NOMO-1 treated with DMSO at 0.1 percent for 48 hours (cell line): ENCODE measurements around the gene NOB1.
"Not testable (repeated sequence)": the region's sequence is repeated elsewhere in the genome, so short reads cannot be mapped to it uniquely, and the experiment has no call there.

Experiments
- DNase-seq: peaks from one replicate; lab custom pipeline; 2025; ENCODE audit not compliant: unreplicated experiment; lab: John Stamatoyannopoulos, UW

Gene NOB1

DNA sequence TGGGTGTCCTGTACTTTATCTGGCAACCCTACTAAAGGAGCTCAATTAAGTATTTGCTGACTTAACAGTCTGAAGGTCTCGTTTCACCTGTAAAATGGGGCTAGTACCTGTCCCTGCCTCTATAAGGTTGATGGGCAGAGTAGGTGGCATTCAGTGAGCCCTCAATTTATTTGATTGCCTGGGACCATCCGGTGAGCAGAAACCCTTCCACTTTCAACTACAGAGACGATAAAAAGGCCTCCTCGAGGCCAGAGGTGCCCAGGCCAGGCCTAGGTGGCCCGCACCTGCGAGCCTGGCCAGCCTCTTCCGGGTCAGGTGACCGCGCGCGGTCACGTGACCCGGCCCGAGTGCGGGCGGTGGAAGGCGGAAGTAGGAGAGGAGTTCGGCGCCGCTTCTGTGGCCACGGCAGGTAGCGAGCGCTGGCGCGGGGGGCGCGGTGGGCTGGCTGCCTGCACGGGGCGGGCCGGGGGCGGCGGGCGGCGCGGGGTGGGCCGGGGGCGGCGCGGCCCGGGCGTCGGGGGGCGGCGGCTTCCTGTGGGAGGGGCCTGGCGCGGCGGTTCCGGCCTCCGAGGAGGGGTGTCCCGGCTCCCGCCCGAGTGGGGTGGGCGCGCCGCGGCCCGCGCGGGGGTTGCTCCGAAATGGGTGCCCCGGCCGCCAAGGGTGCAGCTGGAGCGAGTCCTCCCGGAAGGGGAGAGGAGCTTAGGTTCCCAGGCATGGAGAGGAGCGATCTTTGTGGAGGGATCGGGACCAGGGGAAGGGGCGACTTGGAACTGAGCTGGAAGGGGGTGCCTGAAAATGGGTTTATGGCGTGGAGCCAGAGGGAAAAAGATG lies 7.5 kb upstream of the NOB1 start, which contains the start of gene WWP2:
Gene WWP2 (plus strand): TSS at position 350 of the 831 bp plus-strand sequence. CDS start 24,679 bp downstream, outside the sequence.
- peak; percentile 71 for DNase-seq

DNA sequence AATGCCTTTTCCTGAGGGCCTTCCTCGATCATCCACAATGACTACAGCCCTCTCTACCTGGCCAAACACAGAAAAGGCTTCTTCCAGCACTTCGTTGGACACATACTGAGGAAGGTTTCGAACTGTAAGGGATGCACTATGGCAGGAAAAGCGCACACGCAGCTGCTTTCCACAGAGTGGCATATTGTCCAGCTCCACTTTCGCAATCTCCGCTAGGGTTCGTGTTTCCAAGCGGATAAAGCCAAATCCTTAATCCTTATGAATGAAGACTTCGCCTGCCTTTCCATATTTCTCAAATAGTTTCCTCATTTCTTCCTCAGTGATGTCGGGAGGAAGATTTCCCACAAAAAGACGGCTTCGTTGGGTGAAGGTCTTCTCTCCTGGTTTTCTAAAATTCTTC lies 2.6 kb upstream of the NOB1 start:
- not testable (repeated sequence) for DNase-seq

DNA sequence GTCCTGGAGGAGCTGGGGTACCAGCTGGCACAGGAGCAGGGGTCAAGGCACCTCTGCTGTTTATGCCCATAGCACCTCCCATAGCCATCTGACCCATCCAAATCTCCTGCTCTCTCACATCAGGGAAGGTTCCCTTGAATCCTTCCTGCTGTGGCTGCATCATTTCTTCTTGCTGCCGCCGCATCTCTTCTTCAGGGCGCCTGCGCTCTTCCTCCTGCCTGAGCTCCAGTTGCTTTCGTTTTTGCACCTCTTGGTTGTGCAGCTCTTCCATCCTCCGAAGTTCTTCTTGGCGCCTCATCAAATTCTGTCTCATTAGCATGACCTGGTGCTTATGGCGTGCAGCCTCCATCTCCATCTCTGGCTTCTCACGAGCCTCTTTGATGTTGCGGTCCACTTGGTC lies 2.0 kb upstream of the NOB1 start:
- no peak for DNase-seq

DNA sequence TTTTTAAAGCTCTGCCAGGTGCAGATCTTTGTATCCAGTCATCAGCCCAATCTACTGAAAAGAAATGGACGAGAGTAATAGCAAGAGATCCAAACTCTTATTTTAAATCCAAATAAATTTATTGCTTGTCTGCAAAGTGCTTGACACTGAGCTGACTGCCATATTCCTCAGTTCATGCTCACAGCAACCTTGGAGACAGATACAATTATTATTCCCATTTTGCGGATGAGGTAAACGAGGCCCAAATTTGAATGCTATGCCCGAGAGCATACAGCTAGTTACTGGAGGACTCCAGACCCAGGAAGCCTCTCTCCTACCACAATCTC lies 620 bp downstream of the NOB1 start:
- DNase-seq: no peak

DNA sequence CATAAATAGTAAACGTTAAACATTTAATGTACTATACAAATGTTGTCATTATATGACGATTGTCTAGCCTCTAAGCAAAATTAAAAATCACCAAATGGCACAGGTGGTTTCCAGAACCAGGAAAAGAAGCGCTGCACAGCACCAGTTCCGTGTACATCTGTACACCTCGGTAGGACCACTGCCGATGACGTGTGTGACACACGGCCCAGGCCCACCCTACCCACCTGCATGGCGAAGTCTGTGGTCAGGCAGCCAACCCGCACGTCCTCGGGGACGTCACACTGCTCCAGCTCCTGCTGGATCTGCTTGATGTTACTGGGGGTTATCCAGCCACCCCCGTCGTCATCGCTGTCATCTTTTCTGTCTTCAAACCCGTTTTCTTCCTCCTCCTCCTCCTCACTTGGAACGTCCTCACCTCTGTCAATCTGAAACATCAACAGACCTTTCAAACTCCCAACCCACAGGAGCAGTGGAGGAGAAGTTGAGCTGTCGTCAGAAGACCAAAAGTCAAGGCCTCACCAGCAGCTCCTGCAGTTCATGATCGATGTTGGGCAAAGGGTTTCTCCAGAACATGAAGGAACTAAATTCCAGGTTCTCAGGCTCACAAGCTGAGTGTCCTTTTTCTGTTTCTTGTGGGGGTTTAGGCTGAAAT lies 5.9 kb downstream of the NOB1 start:
- DNase-seq: no peak

DNA sequence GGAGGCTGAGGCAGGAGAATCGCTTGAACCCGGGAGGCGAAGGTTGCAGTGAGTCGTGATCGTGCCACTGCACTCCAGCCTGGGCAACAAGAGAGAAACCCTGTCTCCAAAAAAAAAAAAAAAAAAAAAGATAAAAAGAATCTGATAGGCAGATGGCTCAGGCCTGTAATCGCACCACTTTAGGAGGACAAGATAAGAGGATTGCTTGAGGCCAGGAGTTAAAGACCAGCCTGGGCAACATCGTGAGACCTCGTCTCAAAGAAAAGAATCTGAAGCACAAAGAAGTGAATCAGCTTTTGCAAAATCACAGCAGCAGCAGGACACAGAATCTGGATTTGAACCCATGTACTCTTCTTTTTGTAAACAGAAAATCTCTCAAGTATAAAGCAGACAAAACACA lies 7.6 kb downstream of the NOB1 start:
- DNase-seq: no peak

DNA sequence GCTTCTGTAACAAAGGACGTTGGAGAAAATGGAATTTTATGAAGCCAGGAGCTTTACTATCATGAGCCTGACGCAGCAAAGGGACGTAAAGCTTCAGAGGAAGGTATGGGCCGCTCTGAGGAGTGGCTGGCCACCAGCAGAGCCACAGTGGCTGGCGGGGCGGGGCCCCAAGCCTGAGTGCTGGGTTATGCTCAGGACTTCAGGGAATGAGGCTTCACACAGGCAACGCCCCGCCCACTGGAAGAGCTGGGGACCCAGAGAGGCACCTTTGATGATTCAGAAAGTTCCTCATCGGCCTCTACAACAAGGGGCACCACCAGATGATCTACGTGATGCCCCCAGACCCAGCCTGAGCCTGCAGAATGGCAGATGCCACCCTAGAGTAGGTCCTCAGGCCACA lies 8.8 kb downstream of the NOB1 start:
- DNase-seq: no peak

DNA sequence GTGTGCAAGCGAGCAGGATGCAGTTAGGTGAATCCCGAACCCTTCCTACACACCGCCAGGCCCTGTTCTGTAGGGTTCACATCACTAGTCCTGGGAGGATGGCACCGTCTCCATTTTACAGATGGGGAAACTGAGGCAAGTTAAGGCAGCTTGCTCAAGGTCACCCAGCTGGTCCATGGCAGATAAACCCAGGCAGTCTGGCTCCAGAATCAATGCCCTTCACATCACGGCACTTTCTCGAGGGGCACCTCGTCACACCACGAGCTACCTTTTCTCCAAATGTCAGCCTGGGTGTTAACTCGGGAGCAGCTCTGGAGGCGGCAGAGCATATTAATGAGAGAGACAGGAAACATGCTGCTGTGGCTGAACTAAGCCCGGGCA lies 9.5 kb downstream of the NOB1 start:
- DNase-seq: no peak

DNA sequence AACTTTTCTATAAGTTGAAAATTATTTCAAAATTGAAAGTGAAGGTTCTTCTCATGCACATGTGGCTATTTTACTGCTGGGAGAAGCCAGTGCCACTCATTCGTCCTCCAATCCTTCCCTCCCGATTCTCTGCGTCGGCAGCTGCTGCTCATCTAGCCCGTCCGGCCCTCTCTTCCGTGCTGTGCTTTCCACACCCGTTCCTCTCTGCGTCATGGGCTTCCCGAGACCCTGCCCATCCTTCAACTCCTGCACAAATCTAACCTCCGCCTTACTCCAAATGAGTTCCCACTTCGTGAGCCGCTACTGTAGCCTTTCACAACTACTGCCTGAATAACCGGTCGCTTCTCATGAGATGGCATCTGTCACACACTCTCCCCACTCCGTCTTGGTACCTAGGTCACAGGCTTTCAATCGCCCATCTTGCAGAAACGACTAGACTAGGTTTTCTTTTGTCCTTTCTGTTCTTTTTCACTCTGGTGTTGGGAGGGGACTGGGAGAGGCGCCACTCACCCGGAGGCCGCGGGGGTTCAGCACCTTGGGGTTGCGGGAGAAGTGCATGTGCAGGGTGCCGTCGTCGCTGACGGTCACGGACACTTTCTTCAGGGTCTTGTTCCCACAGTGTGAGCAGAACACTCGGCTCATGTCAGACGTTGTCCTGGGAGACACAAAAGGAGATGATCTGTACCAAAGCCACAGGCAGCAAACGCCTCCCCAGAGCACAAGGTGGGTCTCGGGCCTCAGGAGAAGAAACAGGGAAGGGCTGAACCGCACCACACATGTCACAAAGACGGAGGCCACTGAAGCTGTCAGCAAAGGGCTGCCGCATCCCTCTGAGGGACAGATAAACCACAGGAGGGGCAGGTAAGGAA lies 10.1 kb downstream of the NOB1 start:
- no peak for DNase-seq

DNA sequence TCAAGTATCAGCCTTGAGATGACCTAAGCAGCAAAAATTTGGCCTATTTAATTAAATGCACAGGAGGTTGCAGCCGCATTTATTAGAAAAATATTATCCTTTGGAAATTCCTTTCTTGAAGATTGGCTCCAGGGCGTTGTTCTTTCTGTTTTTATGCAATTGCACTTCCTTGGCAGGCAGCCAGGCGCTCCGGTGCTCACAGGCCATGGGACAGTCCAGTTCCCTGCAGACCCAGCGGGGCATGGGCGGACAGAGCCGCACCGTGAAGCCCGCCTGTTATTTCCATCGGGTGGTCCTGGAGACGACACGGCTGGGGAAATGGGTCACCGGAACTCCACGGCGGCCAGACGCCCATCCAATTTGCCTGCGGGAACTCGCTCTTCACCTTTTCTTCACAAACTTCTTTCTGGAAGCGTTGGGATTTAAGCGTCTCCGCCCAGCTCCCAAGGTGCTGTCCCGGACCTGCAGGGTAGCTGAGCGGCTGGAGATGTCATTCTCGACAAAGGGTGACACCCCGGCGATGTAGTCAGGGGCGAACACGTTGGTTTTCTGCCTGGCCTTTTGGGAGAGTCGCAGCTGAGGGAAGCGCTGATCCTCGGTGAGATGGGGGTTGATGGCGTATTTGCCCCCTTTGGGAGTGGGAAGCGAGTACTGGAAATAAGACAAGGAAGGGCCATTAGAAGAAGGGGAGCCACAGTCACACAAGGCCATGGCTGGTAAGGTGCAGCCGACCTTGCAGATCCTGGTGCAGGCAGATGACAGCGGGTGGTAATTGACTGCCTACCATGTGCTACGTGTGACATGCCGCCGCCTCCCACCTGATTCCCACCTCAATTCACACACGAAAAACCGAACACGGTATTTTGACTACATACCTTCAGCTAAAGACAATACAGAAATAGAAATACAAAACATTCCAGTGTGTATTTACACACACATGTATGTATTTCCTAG lies 12.5 kb downstream of the NOB1 start:
- DNase-seq: no peak

DNA sequence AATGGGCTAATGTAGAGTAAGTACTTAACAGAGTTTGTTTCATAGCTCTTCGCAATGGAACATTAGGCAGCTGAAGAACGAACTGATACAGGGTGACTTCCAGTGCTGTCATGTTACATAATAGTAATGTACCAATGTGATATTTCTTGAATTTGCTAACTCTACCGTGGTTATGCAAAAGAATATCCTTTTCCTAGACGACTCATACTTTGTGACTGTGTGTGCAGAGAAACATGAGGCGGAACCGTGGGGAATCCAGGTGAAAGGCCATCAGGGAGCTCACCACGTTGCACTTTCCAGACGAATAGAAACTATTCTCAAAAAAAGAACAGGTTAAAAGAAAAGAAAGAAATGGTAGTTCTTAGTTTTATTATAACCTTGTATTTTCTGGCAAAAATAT lies 13.2 kb downstream of the NOB1 start:
- no peak for DNase-seq

DNA sequence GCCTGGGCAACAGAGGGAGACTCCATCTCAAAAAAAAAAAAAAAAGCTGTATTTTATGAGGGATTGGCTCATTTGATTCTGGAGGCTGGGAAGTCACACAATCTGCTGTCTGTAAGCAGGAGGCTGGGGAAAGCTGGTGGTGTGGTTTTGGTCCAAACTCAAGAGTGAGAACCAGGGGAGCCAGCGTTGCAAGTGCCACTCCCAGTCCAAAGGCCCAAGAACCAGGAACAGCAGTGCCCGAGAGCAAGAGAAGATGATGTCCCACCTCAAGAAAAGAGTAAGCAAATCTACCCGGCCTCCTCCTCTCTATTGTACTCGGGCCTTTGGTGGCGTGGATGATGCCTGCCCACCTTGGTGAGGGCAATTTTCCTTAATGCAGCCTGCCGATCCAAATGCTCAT lies 22.6 kb downstream of the NOB1 start:
- DNase-seq: no peak

DNA sequence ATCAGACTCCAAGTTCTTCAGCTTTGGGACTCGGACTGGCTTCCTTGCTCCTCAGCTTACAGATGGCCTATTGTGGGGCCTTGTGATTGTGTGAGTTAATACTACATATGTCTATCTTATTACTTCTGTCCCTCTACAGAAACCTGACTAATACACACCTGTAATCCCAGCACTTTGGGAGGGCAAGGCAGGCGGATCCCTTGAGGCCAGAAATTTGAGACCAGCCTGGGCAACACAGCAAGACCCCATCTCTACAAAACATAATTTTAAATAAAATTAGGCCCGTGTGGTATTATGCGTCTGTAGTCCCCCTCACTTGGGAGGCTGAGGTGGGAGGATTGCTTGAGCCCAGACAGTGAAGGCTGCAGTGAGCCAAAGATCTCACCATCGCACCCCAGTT lies 23.4 kb downstream of the NOB1 start:
- not testable (repeated sequence) for DNase-seq

DNA sequence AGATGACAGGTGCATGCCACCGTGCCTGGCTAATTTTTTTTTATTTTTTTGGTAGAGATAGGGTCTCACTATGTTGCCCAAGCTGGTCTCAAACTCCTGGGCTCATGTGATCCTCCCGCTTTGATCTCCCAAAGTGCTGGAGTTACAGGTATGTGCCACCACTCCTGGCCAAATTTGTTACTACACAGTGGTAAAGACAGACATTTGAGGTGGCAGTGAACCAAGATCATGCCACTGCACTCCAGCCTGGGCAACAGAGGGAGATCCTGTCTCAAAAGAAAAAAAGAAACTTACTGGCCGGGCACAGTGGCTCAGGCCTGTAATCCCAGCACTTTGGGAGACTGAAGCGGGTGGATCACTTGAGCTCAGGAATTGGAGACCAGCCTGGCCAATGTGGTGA lies 25.7 kb downstream of the NOB1 start:
- not testable (repeated sequence) for DNase-seq

DNA sequence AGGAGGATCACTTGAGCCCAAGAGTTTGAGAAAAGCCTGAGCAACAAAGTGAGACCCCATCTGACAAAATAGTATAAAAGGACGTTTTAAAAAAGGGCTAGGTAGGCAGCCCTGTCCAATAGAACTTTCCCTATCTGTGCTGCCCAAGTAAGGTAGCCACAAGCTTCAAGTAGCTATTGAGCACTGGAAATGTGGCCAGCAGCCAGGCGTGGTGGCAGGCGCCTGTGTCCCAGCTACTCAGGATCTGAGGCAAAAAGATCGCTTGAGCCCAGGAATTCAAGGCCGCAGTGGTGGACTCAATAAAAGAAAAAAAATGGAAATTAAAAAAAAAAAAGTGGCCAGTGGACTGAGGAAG lies 26.8 kb downstream of the NOB1 start:
- DNase-seq: no peak

DNA sequence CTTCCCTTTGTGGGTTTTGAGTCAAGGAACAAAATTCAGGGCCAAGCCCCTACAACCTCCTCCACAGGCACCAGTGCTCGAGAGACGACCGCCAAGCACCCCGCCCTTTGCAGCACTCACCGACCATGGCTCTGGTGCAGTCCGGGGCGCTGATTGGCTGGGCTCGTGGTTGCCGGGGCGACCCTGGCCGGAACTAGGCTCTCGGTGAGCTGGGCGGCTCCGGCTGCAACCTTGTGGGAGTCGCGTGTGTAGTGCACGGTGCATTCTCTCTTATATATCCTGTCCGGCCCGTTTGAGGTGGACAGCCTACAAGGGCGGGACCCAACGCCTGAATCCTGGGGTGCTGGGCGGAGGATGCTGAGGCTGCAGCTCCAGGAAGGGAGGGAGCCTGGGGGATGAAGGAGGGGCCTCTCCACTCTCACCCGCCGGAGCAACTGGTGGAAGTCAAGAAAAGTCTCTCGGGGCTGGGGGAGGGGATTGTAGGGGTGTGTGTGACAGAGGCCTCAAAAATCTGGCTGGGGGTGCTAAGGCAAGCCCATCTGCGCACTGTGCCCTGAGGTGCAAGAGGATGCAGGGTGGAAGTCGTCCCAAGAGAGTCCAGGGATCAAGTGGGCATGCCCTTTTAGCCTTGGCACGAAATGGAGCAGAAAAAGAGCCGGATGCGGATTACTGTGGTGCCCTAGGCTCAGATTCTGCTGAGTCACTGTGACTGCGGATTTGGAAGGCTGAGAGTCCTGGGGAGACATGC lies 28.2 kb downstream of the NOB1 start, which contains the start of gene NQO1:
Gene NQO1 (minus strand): TSS at position 248 of the 748 bp plus-strand sequence. CDS start 121 bp downstream, at position 127.
- DNase-seq: peak; percentile 94

DNA sequence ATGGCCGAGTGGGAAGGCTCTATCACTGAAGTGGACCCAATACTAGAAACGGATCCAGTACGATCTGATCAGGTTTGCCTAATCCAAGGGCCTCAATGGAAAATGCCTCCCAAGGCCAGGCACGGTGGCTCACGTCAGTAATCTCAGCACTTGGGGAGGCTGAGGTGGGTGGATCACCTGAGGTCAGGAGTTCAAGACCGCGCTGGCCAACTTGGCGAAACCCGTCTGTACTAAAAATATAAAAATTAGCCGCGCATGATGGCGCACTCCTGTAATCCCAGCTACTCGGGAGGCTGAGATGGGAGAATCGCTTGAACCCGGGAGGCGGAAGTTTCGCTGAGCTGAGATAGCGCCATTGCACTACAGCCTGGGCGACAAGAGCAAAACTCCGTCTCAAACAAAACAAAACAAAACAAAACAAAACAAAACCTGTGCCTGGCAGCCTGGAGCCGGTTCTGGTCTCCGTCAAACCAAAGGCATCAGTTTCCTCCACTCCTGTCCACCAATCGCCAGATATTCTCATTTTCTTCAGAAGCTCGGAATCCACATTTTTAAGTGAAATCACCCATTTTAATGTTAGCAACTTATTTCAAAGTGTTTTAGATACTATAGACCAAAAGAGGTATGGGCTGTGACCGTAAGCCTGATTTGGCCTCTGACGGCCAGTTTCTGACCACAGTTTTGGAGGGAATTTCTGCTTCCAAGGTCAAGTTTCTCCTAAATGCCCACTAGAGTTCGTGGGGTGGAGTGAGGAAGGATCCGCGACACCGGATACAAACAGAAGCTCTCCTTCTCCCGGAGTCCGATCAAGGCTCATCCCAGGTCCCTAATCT lies 29.0 kb downstream of the NOB1 start:
- DNase-seq: peak; percentile 0

DNA sequence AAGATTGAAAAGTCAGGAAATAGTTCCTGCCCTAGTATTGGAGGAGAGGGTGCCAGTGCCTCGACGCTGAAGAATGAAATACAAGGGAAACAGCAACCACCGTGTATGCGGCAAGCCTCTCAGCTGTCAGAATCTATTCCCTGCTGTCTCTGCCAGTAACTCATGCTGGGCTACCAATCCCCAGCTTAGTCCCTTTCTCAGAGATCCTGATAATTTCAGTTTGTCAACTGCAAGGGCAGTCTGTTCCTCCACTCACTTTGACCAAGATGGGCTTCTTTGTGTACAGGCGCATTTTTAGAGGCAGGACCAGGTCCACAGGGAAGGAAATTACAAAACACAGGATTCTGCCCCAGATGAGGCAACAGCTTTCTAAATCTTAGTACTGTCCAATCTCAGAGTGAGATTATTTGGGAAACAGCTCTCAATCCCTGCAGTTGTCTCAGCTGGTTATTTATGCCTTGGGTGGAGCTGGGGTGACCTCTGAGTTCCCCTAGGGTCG lies 29.7 kb downstream of the NOB1 start:
- DNase-seq: peak; percentile 3

DNA sequence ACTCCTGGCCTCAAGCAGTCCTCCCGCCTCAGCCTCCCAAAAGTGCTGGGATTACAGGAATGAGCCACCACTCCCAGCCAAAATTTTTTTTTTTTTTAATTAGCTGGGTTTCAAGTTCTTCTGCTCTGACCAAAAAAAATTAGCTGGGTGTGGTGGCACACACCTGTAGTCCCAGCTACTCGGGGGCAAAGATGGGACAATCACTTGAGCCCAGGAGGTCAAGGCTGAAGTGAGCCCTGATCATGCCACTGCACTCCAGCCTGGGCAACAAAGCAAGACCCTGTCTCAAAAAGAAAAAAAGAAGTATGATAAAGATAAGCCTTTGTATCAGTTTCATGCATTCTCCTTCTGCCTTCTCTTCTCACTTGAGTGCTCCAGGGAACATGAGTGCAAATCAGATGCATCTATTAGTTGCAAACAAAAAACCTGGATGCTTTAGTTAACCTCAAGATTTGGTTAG lies 30.3 kb downstream of the NOB1 start:
- DNase-seq: no peak
